ENCODE data around the gene MTLN.
"Not testable (repeated sequence)": the region's sequence is repeated elsewhere in the genome, so short reads cannot be mapped to it uniquely, and the experiment has no call there.

- TF ChIP-seq POLR2A (IDR thresholded peaks at IDR 0.05; ENCODE audit: low read depth, low read length); TAF1 (IDR thresholded peaks at IDR 0.05; ENCODE audit: low read depth, low read length); POLR2AphosphoS5 (IDR thresholded peaks at IDR 0.05; ENCODE audit: low read depth, low read length); PAX5 (IDR thresholded peaks at IDR 0.05; ENCODE audit: insufficient read depth, low read length, severe bottlenecking); SPI1 (IDR thresholded peaks at IDR 0.05; ENCODE audit: low read depth, low read length); POU2F2 (IDR thresholded peaks at IDR 0.05; ENCODE audit: low read depth, low read length): not testable (repeated sequence)
Observed at GRCh38 chr2:110261910-110262309, 49.6 kb upstream of the MTLN start.
